BJ (cell line): ENCODE data around the gene STAT5B. TPM values are rescaled to one million over a fixed set of nuclear protein-coding genes. Genes with fewer than 3 reads are reported as not detected.

Experiments used
- CTCF ChIA-PET: fragments of 350-600 bp; formaldehyde crosslinking; extraction: SDS; loops from one replicate; lab custom pipeline; 2021; ENCODE audit warnings: antibody characterized with exemption, inconsistent platforms; lab: Yijun Ruan, JAX
- POLR2A ChIA-PET: fragments of 300-600 bp; sonication (Branson Sonifier 250); formaldehyde crosslinking; extraction: SDS; loops from one replicate; lab custom pipeline; 2021; ENCODE audit warnings: antibody characterized with exemption; lab: Charles Lee
- DNase-seq: peaks from one replicate; pipeline ENCODE4 v3.0.0-alpha.2; 2011; ENCODE audit warnings: low read depth
- H3K27me3 ChIP-seq: 2 replicates; pipeline ENCODE4 v1.6.0; 2011; ENCODE audit warnings: low read length; ENCODE audit not compliant: control insufficient read depth, insufficient read depth
- H3K36me3 ChIP-seq: 2 replicates; pipeline ENCODE4 v1.5.1; 2011; ENCODE audit warnings: low read length; ENCODE audit not compliant: control insufficient read depth, insufficient read depth
- H3K4me3 ChIP-seq: 2 replicates; pipeline ENCODE4 v1.5.1; 2011; ENCODE audit warnings: low read depth, mild to moderate bottlenecking, control low read depth, low read length
- CTCF ChIP-seq: IDR thresholded peaks from 2 replicates; pipeline ENCODE4 v1.5.1; 2011; ENCODE audit warnings: low read depth, mild to moderate bottlenecking, control low read depth, inconsistent platforms, low read length, moderate library complexity; ENCODE audit not compliant: insufficient read depth
- polyA plus RNA-seq: library from polyadenylated mRNA; depleted of rRNA; stranded (reverse); fragments of >200 nt; gene quantifications from 2 replicates; pipeline ENCODE4 v1.2.3, GENCODE V29; 2011

Gene STAT5B
- polyA plus RNA-seq, 1 experiment, result 37.2 TPM

- DNase-seq, result no peak
- Histone ChIP-seq H3K36me3 (no peaks in the 10 kb centered on the region), H3K4me3 (no peak overlapping the region), H3K27me3 (no peaks in the 10 kb centered on the region)
- CTCF ChIA-PET, result interaction anchor here (1.2 to 2.9 kb wide), 2 partner anchors 11 to 62 kb away, joined by 3 to 10 read pairs; no protein-coding TSS in a partner anchor
- POLR2A ChIA-PET, result no interaction called here
- no peak for TF ChIP-seq CTCF
Observed at GRCh38 chr17:42233156-42233555, 43.0 kb downstream of the STAT5B start.

DNA sequence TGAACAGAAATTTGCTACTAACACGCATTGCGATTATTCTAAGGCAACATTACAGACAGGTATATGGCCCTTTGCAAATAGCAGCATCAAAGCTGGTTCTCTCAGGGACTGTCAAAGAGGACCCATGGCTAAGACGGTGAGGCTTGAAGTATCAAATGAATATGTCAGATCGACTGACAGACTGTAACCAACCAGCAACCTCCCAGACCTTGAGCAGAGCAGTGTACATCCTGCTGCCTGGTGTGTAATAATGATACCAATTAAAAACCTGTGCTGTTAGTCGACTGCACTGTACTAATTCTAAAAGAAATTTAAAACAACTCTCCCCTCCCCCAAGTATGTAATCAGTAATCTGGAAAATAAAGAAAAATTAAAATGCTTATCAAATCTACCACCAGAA, 46.0 kb downstream of the STAT5B start:
- POLR2A ChIA-PET, result no interaction called here
- no peak for TF ChIP-seq CTCF
- H3K27me3 ChIP-seq, result no peaks in the 10 kb centered on the region
- no peak overlapping the region for H3K4me3 ChIP-seq
- CTCF ChIA-PET, result interaction anchor here (0.8 to 2.9 kb wide), 2 partner anchors 8 to 17 kb away, joined by 4 to 10 read pairs; no protein-coding TSS in a partner anchor
- DNase-seq, result no peak
- H3K36me3 ChIP-seq, result no peaks in the 10 kb centered on the region

- Histone ChIP-seq H3K36me3 (peaks cover 7% of the 10 kb centered on the region), H3K27me3 (no peaks in the 10 kb centered on the region), H3K4me3 (no peak overlapping the region)
- CTCF ChIA-PET, result interaction anchor here (1.1 kb wide), 1 partner anchor 265 kb away, joined by 4 read pairs; no protein-coding TSS in a partner anchor
- DNase-seq, result no peak
- POLR2A ChIA-PET, result no interaction called here
- no peak for TF ChIP-seq CTCF
Observed at GRCh38 chr17:42227849-42228700, 48.1 kb downstream of the STAT5B start.

GRCh38 chr17:42225646-42226045, 50.5 kb downstream of the STAT5B start:
- H3K36me3 ChIP-seq, result peaks cover 11% of the 10 kb centered on the region
- H3K27me3 ChIP-seq, result no peaks in the 10 kb centered on the region
- CTCF ChIA-PET, result interaction anchor here (0.6 kb wide), 1 partner anchor 66 kb away, joined by 3 read pairs; no protein-coding TSS in a partner anchor
- POLR2A ChIA-PET, result no interaction called here
- no peak overlapping the region for H3K4me3 ChIP-seq
- TF ChIP-seq CTCF, result no peak
- DNase-seq, result no peak

DNA sequence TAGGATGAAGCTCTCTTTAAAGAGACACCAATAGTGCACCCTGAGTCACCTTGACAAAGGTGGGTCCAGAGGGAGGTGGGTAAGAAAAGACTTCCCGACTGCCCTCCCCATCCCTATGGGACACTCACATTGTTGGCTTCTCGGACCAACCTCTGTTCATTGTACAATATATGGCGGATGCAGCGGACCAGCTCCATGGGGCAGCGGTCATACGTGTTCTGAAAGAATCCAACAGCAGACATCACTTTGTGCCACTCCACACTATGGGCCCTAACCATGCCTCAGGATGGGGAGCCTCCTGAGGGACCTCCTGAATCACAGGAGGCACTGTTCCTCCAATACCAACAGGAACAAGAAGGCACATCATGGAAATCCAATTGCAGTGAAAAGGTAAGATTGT, 51.5 kb downstream of the STAT5B start:
- ChIA-PET POLR2A (no interaction called here), CTCF (interaction anchor here (0.7 to 3.1 kb wide), 3 partner anchors 12 to 47 kb away, joined by 3 to 29 read pairs (median 5); no protein-coding TSS in a partner anchor)
- H3K27me3 ChIP-seq, result no peaks in the 10 kb centered on the region
- no peak for DNase-seq
- no peak for TF ChIP-seq CTCF
- peaks cover 11% of the 10 kb centered on the region for H3K36me3 ChIP-seq
- H3K4me3 ChIP-seq, result no peak overlapping the region
